ENCODE results near the gene TOM1.
A peak's percentile ranks its signal among the peaks of the same experiment; 100 is the strongest.
"Not testable (repeated sequence)": the region's sequence is repeated elsewhere in the genome, so short reads cannot be mapped to it uniquely, and the experiment has no call there.

TOM1 gene

DNA sequence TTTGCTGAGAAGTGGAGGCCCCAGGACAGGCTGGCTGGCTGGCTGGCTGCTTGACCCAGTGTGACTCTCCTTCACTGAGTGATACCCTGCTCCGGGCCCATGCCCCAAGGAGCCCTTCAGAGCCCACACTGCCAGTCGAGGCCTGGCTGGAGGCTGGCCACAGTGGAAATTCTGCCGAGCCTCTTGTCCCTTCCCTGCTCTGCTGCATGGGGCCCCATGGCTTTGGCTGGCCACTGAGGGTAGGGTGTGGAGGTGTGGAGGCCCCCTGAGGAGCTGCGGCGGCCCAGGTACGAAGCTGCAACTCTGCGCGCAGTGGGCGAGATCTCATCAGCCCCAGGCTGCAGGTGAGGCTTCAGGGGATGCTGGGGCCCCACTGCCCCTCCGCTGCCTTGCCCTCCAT lies 47.8 kb downstream of the TOM1 start:
- DNase-seq, result no peak

DNA sequence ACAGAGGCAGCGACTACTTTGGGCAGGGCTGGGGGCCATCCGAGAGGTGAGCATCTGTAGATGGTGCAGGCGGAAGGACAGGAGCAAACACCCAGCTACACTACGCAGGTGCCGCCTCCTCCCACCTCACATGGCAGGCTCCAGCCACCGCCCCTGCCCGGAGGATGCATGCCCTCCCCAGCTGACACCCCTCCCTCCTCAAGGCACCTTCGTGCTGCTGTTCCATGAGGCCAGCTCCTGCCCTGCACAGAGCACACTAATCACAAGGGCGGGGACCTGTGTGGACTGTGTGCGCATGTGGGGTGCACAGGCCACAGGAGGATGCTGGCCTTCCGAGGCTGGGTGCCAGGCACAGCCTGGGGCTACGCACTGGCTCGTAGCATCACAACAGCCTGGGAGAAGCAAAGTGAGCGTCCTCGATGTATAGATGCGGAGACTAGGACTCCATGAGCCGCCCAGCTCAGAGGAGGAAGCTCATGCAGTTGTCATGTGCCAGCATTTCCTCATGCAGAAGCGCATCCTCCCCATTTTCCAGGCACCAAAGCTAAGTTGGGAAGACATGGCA lies 48.4 kb downstream of the TOM1 start:
- DNase-seq, result no peak

DNA sequence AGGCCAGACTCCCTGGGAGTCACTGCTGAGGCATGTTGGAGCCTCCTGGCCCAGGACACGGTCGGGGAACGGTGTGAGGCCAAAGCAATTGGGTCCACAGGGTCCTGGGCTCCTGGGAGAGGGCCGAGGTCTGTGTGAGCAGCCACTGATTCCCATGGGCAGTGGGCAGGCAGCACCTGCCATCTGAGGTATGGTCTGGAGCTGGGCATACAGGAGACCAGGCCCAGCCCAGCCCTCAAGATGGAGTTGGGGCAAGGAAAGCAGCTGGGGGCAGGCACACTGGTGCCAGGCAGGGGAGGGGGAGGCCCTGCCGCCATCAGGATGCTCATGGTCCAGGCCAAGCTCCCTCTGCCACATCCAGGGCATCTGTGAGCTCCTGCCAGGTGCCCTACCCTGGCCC lies 49.0 kb downstream of the TOM1 start:
- no peak for DNase-seq

DNA sequence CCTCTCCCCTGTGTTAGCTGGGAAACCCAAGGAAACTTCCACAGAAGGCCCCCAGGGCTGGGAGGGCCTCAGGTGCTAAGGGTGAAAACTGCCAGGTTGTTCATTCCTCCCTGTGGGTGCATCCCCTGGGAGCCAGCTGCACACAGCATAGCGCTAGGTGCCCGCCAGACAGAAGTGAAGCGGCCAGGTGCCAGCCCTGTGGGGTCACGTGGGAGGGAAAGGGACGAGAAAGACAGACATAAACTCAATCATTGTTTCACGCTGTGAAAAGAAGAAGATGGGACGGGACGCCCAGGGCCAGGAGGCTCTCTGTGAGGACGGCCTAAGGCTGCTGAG lies 49.6 kb downstream of the TOM1 start:
- DNase-seq, result no peak

DNA sequence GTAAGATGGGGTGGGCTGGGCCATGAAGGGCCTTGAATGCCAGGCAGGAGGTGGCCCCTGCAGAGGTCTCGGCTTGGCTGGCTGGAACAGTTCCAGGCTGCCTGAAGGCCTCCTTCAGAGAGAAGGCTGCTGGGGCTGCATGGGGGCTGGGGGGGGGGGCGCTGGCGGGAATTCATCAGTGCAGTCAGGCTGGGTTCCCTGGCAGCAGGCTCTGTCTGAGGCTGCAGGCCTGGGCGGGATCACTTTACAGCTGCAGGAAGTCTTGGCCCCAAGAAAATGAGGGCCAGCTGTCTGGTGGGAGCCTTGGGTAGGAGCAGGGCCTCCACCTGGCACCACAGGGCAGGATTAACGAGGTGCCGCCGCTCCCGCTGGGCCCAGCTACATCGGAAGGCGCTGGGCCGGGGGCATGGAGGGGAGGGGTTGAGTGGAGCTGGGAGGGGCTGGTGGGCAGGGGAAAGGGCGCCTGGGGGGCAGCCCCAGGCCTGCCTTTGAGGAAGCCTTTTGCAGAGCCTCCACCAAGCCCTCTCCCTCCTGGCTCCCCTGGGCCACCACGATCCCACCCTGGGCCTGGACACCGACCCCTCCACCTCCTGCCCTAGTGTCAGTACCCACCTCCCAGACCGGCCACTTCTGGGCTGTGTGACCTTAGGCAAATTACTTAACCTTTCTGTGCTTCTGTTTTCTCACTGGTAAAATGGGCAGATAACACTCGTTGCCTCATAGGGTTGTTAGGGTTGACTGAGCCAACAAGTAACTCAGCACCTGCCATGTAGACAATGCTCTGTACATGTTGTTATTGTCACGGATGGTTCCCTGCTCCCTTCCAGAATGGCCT lies 50.2 kb downstream of the TOM1 start:
- no peak for DNase-seq

DNA sequence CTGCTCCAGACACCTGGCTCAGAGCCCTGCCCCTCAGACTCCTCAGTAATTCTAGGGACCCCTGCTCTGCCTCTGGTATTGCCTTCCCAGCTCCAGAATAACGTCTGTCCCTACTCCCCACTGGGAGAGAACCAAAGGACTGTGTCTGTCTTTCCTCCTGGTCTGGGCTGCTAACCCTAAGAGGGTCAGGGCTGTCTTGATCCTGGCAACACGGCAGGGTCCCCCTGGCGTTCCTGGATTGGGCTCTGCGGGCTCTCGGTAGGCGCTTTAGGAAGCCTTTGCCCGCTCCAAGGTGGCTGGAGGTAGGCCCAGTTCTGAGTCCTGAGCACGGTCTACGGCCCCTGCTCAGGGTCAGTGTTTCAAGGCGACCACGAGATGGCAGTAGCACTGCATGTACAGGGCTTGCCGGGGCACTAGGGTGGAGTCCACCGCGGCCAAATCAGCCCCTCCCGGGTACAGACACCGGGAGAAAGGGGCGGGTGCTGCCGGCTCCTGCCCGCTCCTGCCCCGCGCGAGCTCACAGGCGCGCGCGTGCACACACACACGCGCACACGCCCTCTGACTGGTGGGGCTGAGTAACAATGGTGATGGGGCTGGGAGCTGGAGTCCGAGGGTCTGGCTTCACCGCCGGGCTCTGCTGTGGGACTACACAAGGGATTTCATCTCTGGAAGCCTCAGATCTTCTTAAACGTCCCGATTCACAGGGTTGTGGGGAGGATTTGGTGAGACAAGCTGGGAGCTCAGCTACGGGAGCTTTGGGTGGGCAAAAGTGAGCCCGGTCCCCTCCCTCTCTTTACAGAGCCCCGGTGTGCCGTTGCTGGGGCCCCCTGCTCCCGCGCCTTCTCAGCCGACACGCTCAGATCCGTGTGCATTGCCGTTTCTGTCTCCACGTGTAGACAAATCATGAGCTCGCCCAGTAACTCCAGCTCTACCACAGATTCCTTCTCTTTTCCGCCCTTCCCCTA lies 51.1 kb downstream of the TOM1 start:
- DNase-seq, result peak; percentile 92

DNA sequence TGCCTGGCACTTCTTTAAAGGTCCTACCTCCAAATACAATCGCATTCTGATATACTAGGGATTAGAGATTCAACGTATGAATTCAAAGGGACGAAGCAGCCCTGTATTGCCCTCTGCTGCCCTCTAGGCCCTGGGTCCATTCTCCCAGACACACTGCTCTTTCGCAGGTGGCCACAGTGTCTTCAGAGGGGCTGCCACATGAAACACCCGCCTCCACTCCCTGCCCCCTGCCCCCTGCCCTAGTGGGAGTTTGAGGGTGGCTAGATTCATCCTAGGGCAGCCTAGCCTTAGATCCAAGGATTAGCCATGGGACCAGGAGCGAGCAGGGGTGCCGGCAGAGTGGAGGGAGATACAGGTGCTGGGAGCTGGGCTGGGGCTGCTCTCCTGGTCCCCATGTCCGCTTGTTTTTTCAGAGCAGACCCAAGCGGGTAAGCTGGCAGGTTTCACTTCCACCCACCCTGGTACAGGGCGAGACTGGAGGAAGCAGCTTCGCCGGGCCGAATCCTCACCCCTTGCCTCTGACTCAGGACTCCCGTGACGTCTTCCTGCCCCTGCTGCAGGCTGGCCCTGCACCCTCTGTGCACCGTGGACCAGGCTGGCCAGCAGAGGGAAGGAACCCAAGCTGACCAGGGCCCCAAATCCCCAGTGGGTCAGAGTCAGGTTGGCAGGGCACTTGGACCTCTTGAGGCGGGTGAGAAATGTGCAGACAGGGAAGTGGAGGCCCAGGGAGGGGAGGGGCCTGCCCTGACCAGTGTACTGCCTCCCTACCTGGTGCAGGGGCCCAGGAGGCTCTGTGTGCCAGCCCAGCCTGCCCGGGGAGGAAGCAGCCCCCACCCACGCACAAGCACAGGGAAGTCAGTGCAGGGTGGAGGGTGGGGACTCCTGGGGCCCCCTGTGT lies 52.8 kb downstream of the TOM1 start:
- peak; percentile 89 for DNase-seq

DNA sequence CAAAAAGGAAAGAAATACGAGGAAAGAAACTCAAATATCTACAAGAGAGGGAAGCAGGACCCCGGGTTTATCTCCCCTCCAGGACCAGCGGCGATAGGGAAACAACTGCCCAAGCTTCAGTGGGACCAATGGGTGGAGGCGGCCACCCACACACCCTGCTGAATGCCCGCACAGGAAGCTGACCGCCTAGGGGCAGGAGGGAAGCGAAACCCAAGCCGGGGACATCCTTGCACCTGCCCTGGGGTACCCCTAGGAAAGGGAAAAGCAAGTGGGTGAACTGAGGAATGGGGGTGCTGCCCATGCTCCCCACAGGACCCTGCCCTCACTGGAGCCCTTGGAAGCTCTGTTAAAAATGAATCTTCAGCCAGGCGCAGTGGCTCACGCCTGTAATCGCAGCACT lies 53.6 kb downstream of the TOM1 start:
- no peak for DNase-seq

DNA sequence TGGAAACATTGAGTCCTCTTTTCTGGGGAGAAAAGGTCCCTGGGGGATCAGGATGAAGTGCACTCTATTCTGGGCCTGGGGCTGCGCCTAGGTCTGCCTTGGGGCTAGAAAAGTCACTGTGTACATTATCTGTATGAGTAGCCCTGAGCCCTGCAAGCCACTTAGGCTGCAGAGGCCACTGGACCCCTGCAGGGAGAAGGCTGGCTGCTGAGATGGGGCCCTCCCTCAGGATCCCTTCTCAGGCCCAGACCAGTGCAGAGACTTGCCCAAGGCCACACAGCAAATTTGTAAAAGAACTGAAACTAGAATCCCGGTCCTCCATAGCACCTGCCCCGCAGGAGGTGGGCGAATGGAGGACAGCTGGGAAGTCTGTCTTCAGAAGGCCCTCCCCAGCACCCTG lies 54.4 kb downstream of the TOM1 start:
- no peak for DNase-seq

DNA sequence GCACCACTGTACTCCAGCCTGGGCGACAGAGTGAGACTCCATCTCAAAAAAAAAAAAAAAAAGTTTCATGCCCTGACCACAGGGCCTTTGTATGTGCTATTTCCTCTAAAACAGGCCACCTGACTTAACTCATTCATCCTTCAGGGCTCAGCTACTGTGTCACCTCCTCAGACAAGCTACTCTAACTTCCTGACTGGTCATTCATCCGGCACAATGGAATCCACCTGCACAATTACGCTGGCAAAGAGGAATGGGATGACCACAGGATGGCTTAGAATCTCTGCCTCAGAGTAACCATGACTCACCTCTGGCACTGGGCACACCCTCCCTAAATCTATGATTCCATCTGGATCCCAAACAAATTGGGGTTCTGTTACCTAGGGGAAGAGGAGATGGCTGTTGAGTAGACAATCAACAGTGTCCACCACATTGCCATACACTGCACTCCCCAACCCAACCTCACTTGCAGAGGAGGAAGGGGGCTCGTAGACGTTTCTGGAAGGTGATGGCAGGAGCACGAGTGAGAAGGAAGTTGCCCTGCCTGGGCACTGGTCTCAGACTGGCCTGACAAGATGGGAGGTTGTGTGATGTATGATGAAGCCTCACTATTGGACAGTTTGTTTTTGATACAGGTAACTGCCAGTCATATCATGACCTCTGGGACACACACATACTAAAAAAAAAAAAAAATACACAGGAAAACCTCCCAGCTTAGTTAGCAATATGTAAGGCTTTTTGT lies 58.4 kb downstream of the TOM1 start:
- DNase-seq, result no peak

DNA sequence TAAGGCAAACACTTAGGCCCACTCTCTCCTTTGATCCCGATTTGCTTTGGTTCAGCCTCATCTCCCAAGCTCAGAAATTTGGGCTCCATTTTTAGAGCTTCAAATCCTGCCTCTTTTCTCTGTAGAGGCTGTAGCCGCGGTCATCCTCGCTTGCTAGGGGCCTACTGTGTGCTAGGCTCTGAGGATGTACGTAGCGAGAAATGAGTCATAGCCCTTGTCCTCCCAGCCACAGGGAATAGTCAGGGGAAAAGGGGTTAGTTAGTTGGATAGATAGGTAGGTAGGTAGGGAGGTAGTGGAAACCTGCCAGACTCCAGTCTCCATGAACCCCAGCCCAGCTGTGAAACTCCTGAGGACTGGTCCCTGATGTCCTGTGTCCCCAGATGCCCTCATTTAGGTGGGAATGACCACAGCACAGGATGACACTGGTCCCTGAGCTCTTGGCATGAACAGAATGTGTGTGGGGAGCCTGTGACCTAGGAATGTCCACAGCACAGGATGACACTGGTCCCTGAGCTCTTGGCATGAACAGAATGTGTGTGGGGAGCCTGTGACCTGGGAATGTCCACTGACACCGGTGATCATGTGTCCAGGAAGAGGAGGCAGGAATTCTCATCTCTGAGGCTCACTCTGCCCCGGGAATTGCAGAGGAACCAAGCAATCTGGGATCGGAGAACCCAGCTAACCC lies 59.8 kb downstream of the TOM1 start:
- DNase-seq, result no peak

DNA sequence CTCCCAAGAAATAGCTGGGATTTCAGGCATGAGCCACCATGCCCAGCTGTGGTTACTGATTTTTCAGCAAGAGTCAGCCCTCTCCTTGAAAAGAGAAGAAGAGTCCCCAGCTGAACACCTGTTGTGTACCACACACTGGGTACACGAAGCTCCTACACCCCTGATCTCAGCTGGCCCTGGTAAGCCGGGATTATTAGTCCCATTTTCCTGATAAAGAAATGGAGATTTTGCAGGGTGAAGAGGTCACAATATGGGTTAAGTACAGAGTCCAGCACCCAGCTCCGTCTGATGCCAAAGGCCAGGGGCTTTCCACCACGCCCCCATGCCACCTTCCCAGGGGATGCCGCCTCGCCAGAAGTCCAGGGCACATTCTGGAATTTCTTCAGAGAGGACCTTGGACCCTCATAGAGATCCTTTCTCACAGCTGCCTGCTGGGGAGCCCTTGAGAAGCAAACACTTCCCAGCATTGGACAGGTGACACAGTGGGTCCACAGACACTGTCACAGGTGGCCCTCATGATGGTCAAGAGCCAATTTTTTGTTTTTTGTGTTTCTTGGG lies 61.4 kb downstream of the TOM1 start:
- DNase-seq, result no peak

DNA sequence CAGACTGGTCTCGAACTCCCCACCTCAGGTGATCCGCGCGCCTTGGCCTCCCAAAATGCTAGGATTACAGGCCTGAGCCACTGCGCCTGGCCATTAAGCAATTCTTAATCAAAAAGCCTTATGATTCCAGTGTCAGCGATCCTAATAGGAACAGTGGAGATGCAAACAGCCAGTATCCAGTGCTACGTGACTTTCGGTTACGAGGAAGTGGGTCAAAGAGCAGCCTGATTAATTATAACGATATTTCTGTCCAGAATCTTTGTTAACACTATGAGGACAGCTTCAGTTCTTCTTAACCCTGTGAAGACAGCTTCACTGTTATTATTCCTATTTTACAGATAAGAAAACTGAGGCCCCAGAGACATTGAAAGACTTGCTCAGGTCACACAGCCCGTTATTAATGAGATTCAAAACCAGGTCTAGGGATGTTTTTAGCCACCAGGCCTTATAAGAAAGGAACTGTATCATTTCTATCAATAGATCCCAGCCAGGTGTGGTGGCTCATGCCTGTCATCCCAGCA lies 63.9 kb downstream of the TOM1 start:
- DNase-seq, result no peak

DNA sequence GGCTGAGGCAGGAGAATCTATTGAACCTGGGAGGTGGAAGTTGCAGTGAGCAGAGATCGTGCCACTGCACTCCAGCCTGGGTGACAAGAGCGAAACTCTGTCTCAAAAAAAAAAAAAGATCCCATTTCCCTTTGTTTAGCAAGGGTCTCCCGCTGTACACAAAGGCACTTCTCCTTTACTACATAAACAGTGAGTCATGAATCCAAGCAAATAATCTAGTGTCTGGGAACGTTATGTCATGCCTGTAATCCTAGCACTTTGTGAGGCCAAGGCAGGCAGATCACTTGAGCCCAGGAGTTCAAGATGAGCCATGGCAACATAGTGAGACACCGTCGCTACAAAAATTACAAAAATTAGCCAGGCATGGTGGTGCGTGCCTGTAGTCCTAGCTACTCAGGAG lies 64.5 kb downstream of the TOM1 start:
- not testable (repeated sequence) for DNase-seq

DNA sequence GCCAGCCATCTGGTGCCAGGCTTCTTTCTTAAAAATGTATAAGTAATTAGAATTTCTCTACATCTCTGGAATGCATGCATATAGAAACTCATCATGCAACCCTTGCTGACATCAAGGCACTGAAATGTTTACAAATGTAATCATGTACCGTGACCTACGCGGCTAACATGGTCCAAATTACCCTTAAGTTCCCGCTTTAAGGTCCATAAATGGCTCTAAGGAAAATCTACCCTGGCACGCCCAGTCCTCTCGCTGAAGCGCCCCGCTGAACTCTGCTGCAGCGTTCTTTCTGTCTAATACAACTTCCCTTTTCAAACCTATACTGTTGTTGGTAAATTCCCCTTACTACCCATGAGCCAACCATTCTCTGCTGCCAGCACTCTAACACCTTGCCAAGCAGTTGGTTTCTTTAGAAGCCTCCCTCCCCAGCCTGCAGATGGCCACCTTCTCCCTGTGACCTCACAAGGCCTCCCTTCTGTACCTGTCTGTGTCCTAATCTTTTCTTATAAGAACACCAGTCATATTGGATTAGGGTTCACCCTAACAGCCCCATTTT lies 67.7 kb downstream of the TOM1 start:
- DNase-seq, result peak; percentile 67

DNA sequence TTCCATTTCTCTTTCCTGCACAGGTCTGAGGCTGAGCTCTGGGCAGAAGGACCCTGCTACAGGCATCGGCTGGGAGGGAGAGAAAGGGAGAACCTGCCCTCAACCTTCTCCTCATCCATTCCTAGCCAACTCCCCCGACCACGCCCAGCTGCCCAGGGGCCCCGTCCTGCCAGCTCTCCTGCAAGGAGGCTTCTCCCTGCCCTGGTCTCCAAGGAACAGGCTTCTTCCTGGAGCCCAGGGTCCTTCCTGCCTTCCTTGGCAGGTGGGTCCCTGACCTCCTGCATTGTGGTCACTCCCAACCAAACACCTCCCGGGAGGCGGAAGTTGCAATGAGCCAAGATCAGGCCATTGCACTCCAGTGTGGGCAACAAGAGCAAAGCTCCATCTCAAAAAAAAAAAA lies 68.7 kb downstream of the TOM1 start:
- DNase-seq, result no peak

DNA sequence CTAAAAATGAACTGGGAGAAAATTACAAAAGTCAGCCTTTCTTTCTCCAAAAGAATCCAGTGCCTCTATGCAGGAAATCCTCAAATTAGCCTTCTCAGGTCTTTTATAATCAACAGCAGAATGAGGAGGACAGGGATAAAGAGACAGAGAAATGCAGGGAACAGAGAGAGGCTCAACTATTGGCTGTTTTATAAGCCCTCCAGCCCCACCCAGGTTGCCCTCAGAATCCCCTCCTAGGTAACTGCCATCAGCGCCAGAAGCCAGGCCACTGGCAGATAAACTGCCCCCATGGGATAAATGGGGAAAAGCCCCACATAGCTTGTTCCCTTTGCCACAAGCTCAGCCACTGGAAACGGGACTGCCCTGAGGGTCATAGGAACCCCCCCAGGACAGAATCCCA lies 70.3 kb downstream of the TOM1 start:
- DNase-seq, result no peak

DNA sequence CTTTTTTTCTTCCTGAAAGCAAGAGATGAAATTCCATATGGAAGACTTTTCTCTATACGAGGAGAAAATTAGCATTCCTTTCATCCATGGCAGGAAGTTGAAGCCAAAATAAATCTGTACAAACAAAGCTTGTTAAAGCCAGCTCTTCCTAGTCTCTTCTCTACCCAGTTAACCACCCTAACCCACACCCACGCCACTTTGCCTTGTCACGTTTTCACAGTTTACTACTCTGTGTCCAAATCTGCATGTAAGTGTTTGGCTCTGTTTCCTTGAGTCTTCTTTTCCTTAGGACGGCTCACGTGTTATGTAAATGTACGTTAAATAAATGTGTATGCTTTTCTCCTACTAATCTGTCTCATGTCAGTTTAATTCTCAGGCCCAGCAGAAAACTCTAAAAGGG lies 74.1 kb downstream of the TOM1 start:
- no peak for DNase-seq

DNA sequence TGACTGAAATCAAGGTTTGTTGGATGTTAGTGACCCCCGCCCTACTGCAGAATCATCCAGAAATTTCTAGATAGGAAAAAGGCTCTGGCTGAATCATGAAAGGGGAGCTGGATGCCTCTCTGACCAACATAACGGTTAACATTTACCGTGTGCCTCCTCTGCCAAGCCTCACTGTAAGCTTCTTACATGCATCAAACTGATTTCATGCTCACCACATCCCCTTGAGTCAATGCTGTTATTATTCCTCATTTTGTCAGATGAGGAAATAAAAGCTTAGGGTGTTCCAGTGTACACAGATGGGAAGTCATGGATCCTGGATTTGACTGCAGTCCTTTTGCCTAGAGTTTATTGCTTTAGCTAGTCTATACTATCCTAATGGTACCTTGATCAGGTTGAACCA lies 75.3 kb downstream of the TOM1 start:
- no peak for DNase-seq

DNA sequence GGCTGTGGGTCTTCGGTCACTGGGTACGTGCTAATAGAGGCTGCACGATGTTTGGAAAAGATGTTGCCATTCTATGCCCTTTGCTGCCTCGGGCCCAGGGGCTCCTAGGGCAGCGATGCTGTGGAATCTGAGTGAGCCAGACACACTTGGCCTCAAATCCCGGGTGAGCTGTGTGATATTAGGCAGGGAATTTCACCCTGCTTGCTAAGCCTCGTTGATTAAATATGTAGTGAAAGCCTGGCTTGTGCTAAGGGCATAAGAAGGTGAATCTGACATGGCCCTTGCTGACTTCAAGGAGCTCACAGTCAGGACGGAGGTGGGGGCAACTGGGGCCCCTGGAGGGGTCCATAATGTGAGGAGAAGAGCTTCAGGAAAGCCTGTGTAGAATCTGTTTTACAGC lies 75.8 kb downstream of the TOM1 start:
- no peak for DNase-seq
